Endodermal cell (in vitro differentiated cells): ENCODE results near the gene ASGR2. TPM values are rescaled to one million over a fixed set of nuclear protein-coding genes. Genes with fewer than 3 reads are reported as not detected.

ENCODE experiments used
- DNase-seq: peaks from one replicate; pipeline ENCODE4 v3.0.0-alpha.2; 2017
- H3K27ac ChIP-seq: 2 replicates; pipeline ENCODE4 v1.5.1; 2013; ENCODE audit warnings: mild to moderate bottlenecking, low read depth, low read length, moderate library complexity
- H3K27me3 ChIP-seq: 2 replicates; pipeline ENCODE4 v1.6.1; 2013; ENCODE audit warnings: mild to moderate bottlenecking, low read length, moderate library complexity; ENCODE audit not compliant: insufficient read depth, control insufficient read depth, poor library complexity, severe bottlenecking
- H3K36me3 ChIP-seq: 2 replicates; pipeline ENCODE4 v1.7.0; 2013; ENCODE audit warnings: mild to moderate bottlenecking, low read length, moderate library complexity; ENCODE audit not compliant: control insufficient read depth, insufficient read depth
- H3K4me1 ChIP-seq: one replicate; pipeline ENCODE4 v1.7.0; 2013; ENCODE audit warnings: low read length; ENCODE audit not compliant: control insufficient read depth, insufficient read depth
- H3K4me3 ChIP-seq: 2 replicates; pipeline ENCODE4 v1.5.1; 2013; ENCODE audit warnings: mild to moderate bottlenecking, low read length, moderate library complexity
- H3K9ac ChIP-seq: 2 replicates; pipeline ENCODE4 v1.6.1; 2013; ENCODE audit warnings: mild to moderate bottlenecking, low read length, moderate library complexity; ENCODE audit not compliant: poor library complexity, severe bottlenecking; ENCODE audit errors: extremely low read depth
- H3K9me3 ChIP-seq: 2 replicates; pipeline ENCODE4 v1.6.1; 2013; ENCODE audit warnings: mild to moderate bottlenecking, low read length, moderate library complexity; ENCODE audit not compliant: control insufficient read depth
- H3K27ac Mint-ChIP-seq: 2 replicates; pipeline ENCODE4 v1.8.0; 2020; ENCODE audit warnings: mixed read lengths
- H3K27me3 Mint-ChIP-seq: 2 replicates; pipeline ENCODE4 v1.8.0; 2021; ENCODE audit warnings: mild to moderate bottlenecking, mixed read lengths; ENCODE audit not compliant: insufficient read depth
- H3K36me3 Mint-ChIP-seq: 2 replicates; pipeline ENCODE4 v1.8.0; 2020; ENCODE audit warnings: low read depth, mixed read lengths
- H3K4me1 Mint-ChIP-seq: 2 replicates; pipeline ENCODE4 v1.8.0; 2020; ENCODE audit warnings: mixed read lengths
- H3K4me3 Mint-ChIP-seq: 2 replicates; pipeline ENCODE4 v1.8.0; 2020; ENCODE audit warnings: mild to moderate bottlenecking, moderate library complexity, mixed read lengths
- H3K9me3 Mint-ChIP-seq: 2 replicates; pipeline ENCODE4 v1.8.0; 2020; ENCODE audit warnings: mild to moderate bottlenecking, mixed read lengths
- WGBS, 2 experiments: methylation state at CpG; one replicate each; pipeline versions ENCODE4 v1.1.5 to v1.1.7; 2013; ENCODE audit warnings: missing lambda C conversion rate in 2 of 2, mixed read lengths in 1 of 2; ENCODE audit not compliant: insufficient coverage in 1 of 2, insufficient read length in 1 of 2; 5-methylcytosine and 5-hydroxymethylcytosine counted together
- total RNA-seq, 2 donors: library from RNA; stranded (reverse); fragmentation: NEBNext Ultra II Directional in 1 of 2; extraction: Animal tissue kit (Norgen Biotek cat#: 25700) in 1 of 2; gene quantifications; 2 replicates in 1 of 2; 3 replicates in 1 of 2; pipeline ENCODE4 v1.2.1, GENCODE V29; 2021
- TF ChIP-seq, protein P1 (sequence below): fragments of 200-600 bp; sonication (generic); conservative IDR thresholded peaks from 2 replicates; pipeline ENCODE4 v1.5.0; 2021; ENCODE audit warnings: antibody characterized with exemption, mild to moderate bottlenecking

The ASGR2 gene
- total RNA-seq, 2 donors from 2014 or later: 0.44 TPM; not detected in 1

GRCh38 chr17:7077911-7078546, 36.6 kb downstream of the ASGR2 start:
- 91 to 92% methylated on average over 3 to 7 of the region's 7 CpGs for WGBS, 2 experiments
- Mint-ChIP-seq H3K36me3 (no peaks in the 10 kb centered on the region), H3K4me1 (no peaks in the 10 kb centered on the region), H3K9me3 (peaks cover 5% of the 10 kb centered on the region), H3K27me3 (peaks cover 6% of the 10 kb centered on the region), H3K4me3 (no peak overlapping the region), H3K27ac (no peak overlapping the region)
- Histone ChIP-seq H3K4me1 (no peaks in the 10 kb centered on the region), H3K4me3 (no peak overlapping the region), H3K36me3 (no peaks in the 10 kb centered on the region), H3K27me3 (no peaks in the 10 kb centered on the region), H3K27ac (no peak overlapping the region), H3K9ac (no peak overlapping the region), H3K9me3 (no peaks in the 10 kb centered on the region)
- no peak for DNase-seq
- TF ChIP-seq, protein P1, sequence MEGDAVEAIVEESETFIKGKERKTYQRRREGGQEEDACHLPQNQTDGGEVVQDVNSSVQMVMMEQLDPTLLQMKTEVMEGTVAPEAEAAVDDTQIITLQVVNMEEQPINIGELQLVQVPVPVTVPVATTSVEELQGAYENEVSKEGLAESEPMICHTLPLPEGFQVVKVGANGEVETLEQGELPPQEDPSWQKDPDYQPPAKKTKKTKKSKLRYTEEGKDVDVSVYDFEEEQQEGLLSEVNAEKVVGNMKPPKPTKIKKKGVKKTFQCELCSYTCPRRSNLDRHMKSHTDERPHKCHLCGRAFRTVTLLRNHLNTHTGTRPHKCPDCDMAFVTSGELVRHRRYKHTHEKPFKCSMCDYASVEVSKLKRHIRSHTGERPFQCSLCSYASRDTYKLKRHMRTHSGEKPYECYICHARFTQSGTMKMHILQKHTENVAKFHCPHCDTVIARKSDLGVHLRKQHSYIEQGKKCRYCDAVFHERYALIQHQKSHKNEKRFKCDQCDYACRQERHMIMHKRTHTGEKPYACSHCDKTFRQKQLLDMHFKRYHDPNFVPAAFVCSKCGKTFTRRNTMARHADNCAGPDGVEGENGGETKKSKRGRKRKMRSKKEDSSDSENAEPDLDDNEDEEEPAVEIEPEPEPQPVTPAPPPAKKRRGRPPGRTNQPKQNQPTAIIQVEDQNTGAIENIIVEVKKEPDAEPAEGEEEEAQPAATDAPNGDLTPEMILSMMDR: no peak

DNA sequence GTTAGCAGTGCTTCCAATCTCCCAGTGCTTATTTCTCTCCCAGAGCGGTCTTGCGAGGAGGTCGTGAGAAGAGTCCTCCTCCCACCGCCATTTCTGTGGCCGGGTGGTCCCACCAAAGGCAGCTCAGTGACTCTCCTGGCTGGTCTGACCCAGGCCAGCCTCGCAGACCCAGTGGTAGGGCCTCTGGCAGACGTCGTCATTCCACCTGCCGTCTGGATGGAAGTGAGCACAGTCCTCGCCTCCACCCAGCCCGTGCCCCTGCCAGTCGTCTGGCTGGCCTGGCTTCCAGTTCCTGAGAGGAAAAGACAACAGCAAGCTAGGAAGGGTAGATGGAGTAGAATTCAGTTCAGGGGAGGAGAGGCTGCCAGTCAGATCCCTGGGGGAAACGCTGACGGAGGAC, 39.7 kb downstream of the ASGR2 start:
- WGBS, 2 experiments: 92 to 99% methylated on average over 13 to 14 of the region's 14 CpGs
- Histone ChIP-seq H3K27me3 (no peaks in the 10 kb centered on the region), H3K4me1 (no peaks in the 10 kb centered on the region), H3K9ac (no peak overlapping the region), H3K27ac (no peak overlapping the region), H3K9me3 (no peaks in the 10 kb centered on the region), H3K36me3 (no peaks in the 10 kb centered on the region), H3K4me3 (no peak overlapping the region)
- no peaks in the 10 kb centered on the region for H3K4me1 Mint-ChIP-seq
- no peaks in the 10 kb centered on the region for H3K9me3 Mint-ChIP-seq
- DNase-seq: no peak
- TF ChIP-seq, protein P1: no peak
- H3K27ac Mint-ChIP-seq: no peak overlapping the region
- H3K27me3 Mint-ChIP-seq: peaks cover 15% of the 10 kb centered on the region
- no peak overlapping the region for H3K4me3 Mint-ChIP-seq
- no peaks in the 10 kb centered on the region for H3K36me3 Mint-ChIP-seq

DNA sequence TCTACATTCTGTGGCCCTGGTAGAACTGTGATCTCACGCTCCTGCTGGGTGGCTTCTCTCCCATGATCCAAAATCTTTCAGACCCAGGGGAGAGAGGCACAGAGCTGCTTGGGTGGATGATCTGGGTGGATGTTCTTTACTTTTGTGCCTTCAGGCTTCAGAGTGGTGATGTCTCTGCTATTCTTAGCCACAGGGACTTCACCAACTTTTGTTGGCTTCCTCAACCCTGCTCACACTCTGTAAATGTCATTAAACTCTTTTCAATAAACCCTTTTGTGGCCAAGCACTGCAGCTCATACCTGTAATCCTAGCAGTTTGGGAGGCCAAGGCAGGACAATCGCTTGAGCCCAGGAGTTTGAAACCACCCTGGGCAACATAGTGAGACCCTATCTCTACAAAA, 42.2 kb downstream of the ASGR2 start:
- 80% methylated on average over 1 to 2 of the region's 2 CpGs for WGBS, 2 experiments

More for the DNA sequence above, 42.2 kb downstream of the ASGR2 start:
- H3K27ac ChIP-seq: no peak overlapping the region
- no peak overlapping the region for H3K9ac ChIP-seq
- H3K4me3 Mint-ChIP-seq: no peak overlapping the region
- no peak overlapping the region for H3K27ac Mint-ChIP-seq
- H3K36me3 ChIP-seq: no peaks in the 10 kb centered on the region
- H3K9me3 ChIP-seq: peaks cover 12% of the 10 kb centered on the region
- no peak overlapping the region for H3K4me3 ChIP-seq
- peaks cover 19% of the 10 kb centered on the region for H3K9me3 Mint-ChIP-seq
- TF ChIP-seq, protein P1: no peak
- H3K27me3 ChIP-seq: no peaks in the 10 kb centered on the region
- DNase-seq: no peak
- no peaks in the 10 kb centered on the region for H3K36me3 Mint-ChIP-seq
- no peaks in the 10 kb centered on the region for H3K4me1 ChIP-seq
- peaks cover 16% of the 10 kb centered on the region for H3K27me3 Mint-ChIP-seq
- H3K4me1 Mint-ChIP-seq: no peaks in the 10 kb centered on the region
